Endothelial cell of umbilical vein (primary cell): Measurements from ENCODE around the gene ESRRA. TPM values are rescaled to one million over a fixed set of nuclear protein-coding genes. Genes with fewer than 3 reads are reported as not detected.

Source experiments
- BruUV-seq: library from RNA; stranded (reverse); fragments of 400-500 nt; replicated peaks from 2 replicates; lab custom pipeline; 2021; lab: Mats Ljungman, UMichigan
- CTCF ChIA-PET: fragments of 300-600, 350-600 bp; sonication (Branson Sonifier 250); formaldehyde crosslinking; loops from one replicate; lab custom pipeline; 2021; ENCODE audit warnings: antibody characterized with exemption, inconsistent platforms; lab: Charles Lee
- POLR2A ChIA-PET: fragments of 300-600, 350-600 bp; sonication (Branson Sonifier 250); formaldehyde crosslinking; loops from one replicate; lab custom pipeline; 2021; ENCODE audit warnings: antibody characterized with exemption, inconsistent platforms; lab: Charles Lee
- DNase-seq: peaks from one replicate; pipeline ENCODE4 v3.0.0-alpha.2; 2011; ENCODE audit warnings: low read depth, low spot score
- FAIRE-seq: peaks from 2 replicates; lab custom pipeline; 2011; peaks lifted over from hg19 to GRCh38; lab: Jason Lieb, UNC
- H2AFZ ChIP-seq: 2 replicates; pipeline ENCODE4 v1.6.0; 2012; ENCODE audit warnings: low read depth, low read length, control low read depth, inconsistent platforms
- H3K27ac ChIP-seq: 2 replicates; pipeline ENCODE4 v1.5.1; 2011; ENCODE audit warnings: low read depth, mild to moderate bottlenecking, control low read depth, low read length, moderate library complexity; ENCODE audit not compliant: insufficient read depth
- H3K27me3 ChIP-seq, 2 experiments: 2 replicates each; pipeline versions ENCODE4 v1.6.0 to v1.6.1; 2011; ENCODE audit warnings: low read length in 2 of 2, mixed read lengths in 1 of 2; ENCODE audit not compliant: control insufficient read depth in 2 of 2, insufficient read depth in 2 of 2
- H3K36me3 ChIP-seq, 2 experiments: 2 replicates in 1 of 2; 3 replicates in 1 of 2; pipeline ENCODE4 v1.5.1; 2011; ENCODE audit warnings: low read length in 2 of 2, mild to moderate bottlenecking in 1 of 2, moderate library complexity in 1 of 2; ENCODE audit not compliant: control insufficient read depth in 2 of 2, insufficient read depth in 2 of 2; ENCODE audit errors: extremely low read depth in 1 of 2
- H3K4me1 ChIP-seq: 3 replicates; pipeline ENCODE4 v1.5.1; 2011; ENCODE audit warnings: mild to moderate bottlenecking, low read length; ENCODE audit not compliant: control insufficient read depth, insufficient read depth; ENCODE audit errors: extremely low read depth
- H3K4me2 ChIP-seq: 2 replicates; pipeline ENCODE4 v1.6.1; 2011; ENCODE audit warnings: low read length, control low read depth, mixed read lengths; ENCODE audit not compliant: insufficient read depth
- H3K4me3 ChIP-seq, 3 experiments: fragments of 200-600 bp in 1 of 3; sonication (generic), shearing (Covaris generic) in 1 of 3; replicated peaks in 1 of 3; 2 replicates each; pipeline ENCODE4 v1.5.1; 2011 to 2016; ENCODE audit warnings: control low read depth in 3 of 3, low read length in 3 of 3, mild to moderate bottlenecking in 2 of 3, inconsistent platforms in 1 of 3, low read depth in 1 of 3, moderate library complexity in 1 of 3; ENCODE audit not compliant: insufficient read depth in 1 of 3
- H3K79me2 ChIP-seq: 2 replicates; pipeline ENCODE4 v1.6.0; 2012; ENCODE audit warnings: low read length, inconsistent platforms; ENCODE audit not compliant: control insufficient read depth, insufficient read depth
- H3K9ac ChIP-seq: replicated peaks from 2 replicates; pipeline ENCODE3; 2011; ENCODE audit warnings: low read length, control low read depth; ENCODE audit not compliant: insufficient read depth; ENCODE audit errors: extremely low read depth
- H3K9me1 ChIP-seq: replicated peaks from 3 replicates; pipeline ENCODE4 v1.6.0; 2011; ENCODE audit warnings: mild to moderate bottlenecking, low read length; ENCODE audit not compliant: control insufficient read depth, insufficient read depth; ENCODE audit errors: extremely low read depth
- H3K9me3 ChIP-seq: replicated peaks from 2 replicates; pipeline ENCODE4 v1.5.1; 2012; ENCODE audit warnings: low read length, inconsistent platforms; ENCODE audit not compliant: control insufficient read depth, insufficient read depth
- H4K20me1 ChIP-seq: replicated peaks from 2 replicates; pipeline ENCODE3; 2011; ENCODE audit warnings: mild to moderate bottlenecking, low read length; ENCODE audit not compliant: control insufficient read depth, insufficient read depth; ENCODE audit errors: extremely low read depth
- FOS ChIP-seq: IDR thresholded peaks from 2 replicates; pipeline ENCODE4 v1.6.1; 2011; ENCODE audit warnings: mild to moderate bottlenecking, low read length, moderate library complexity, borderline replicate concordance; ENCODE audit not compliant: insufficient read depth
- POLR2A ChIP-seq: IDR thresholded peaks from 2 replicates; pipeline ENCODE4 v1.6.1; 2012; ENCODE audit warnings: low read depth, mild to moderate bottlenecking, control low read depth, low read length
- POLR2AphosphoS5 ChIP-seq: IDR thresholded peaks from 2 replicates; pipeline ENCODE4 v1.6.1; 2012; ENCODE audit warnings: low read depth, mild to moderate bottlenecking, control low read depth, low read length, moderate library complexity; ENCODE audit not compliant: insufficient read depth
- dilution Hi-C: fragments of 300-500 bp; cut with MboI; formaldehyde crosslinking; loops from one replicate; pipeline ENCODE4 v1.15.0; 2019; ENCODE audit warnings: low sequenced_read_pairs; ENCODE audit not compliant: extremely low pct_ligation_motif_present
- intact Hi-C: fragments of 100-400 bp; cut with micrococcal nuclease; formaldehyde crosslinking; loops from one replicate; pipeline ENCODE4 v1.10.0; 2022
- polyA plus RNA-seq, 4 experiments: library from polyadenylated mRNA; depleted of rRNA in 3 of 4; stranded (reverse) in 3 of 4; unstranded in 1 of 4; fragments of >200 nt; gene quantifications; 2 replicates each; pipeline versions ENCODE4 v1.2.1 to v1.2.3, GENCODE V29; 2011 to 2012; ENCODE audit warnings: missing spikeins in 1 of 4
- total RNA-seq: library from RNA; stranded (reverse); gene quantifications from 2 replicates; pipeline ENCODE4 v1.2.3, GENCODE V29; 2021

Gene ESRRA
- total and polyA plus RNA-seq, 2 donors (not counting 3 experiments of a cell fraction or from before 2014, with no cell fraction given) = 17.2 to 37.4 TPM

DNA sequence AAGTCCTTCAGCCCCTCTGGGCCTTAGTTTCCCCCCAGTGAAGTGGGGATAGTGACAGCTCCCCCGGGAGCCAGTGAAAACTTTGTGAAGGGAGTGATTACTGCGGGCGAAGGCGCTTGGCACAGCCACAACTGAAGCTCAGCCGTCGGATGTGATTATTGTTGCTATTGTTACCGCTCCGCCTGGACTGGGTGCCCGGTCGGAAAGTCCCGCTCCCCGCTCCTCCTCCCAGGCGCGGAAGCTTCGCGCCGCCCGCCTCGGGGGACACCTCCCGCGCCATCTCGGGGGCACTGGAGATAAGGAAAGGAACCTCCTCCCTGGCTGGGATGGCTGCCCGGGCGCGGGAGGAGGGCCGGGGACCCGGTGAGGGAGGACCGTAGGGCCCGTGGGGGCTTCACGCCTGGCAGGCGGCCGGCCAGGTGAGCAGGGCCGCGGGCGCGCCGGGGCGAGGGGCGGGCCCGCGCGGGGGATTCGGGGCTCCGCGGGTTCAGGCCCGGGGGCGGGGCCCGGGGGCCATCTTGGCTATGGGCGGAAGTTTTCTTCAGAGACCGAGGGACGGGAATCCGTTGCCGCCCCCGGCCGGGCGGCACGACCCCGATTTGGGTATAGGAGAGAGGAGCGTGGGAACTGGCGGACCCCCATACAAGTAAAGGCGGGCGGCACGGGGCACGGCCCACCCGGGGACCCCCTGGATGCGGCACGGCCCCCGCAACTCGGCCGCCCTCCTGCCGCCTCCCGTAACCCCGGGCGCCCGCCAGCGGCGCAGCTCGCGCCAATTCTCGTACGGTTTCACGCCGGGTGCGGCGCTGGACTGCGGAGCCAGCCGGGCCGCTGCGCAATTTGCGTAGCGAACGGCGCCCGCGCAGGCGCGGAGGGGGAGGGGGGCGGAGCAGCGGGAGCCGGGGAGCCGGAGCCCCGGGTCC, 20.1 kb upstream of the ESRRA start, which contains the start of gene GPR137:
GPR137 (plus strand) TSS at position 887 of the 923 bp plus-strand sequence. CDS start 677 bp downstream, outside the sequence.
- TF ChIP-seq POLR2A (peak; percentile 57), POLR2AphosphoS5 (peak; percentile 55), FOS (no peak)
- Histone ChIP-seq H4K20me1 (no peaks in the 10 kb centered on the region), H3K9ac (peak within 1 kb of the TSS; percentile 54), H3K27me3 (peaks cover 2 to 3% of the 10 kb centered on the region in 2 experiments), H3K79me2 (peaks cover 2% of the 10 kb centered on the region), H3K9me1 (no peaks in the 10 kb centered on the region), H3K4me1 (peaks cover 11% of the 10 kb centered on the region), H3K27ac (peak within 1 kb of the TSS; percentile 35), H3K4me3 (peak within 1 kb of the TSS; percentile 42 to 49 (median 44)), H3K9me3 (no peaks in the 10 kb centered on the region), H3K36me3 (peaks cover 0 to 5% of the 10 kb centered on the region in 2 experiments), H3K4me2 (peak within 1 kb of the TSS; percentile 60), H2AFZ (peak within 1 kb of the TSS; percentile 75)
- intact Hi-C loops (loop anchor here (1.0 to 5.0 kb wide), 5 partner anchors 15 to 98 kb away; partner anchors contain the start of genes ESRRA, PLCB3, PPP1R14B and STIP1), dilution Hi-C loops (no loop called here)
- BruUV-seq = TSS peak; percentile 78
- ChIA-PET CTCF (interaction anchor here (0.8 to 3.5 kb wide), 10 partner anchors 14 to 100 kb away, joined by 3 to 26 read pairs (median 6); partner anchors contain the start of genes CATSPERZ, PRDX5, STIP1 and TRMT112), POLR2A (interaction anchor here (1.0 kb wide), 1 partner anchor 14 kb away, joined by 3 read pairs; no protein-coding TSS in a partner anchor)
- FAIRE-seq = peak; percentile 48
- DNase-seq = peak; percentile 79
